Measurements from ENCODE around the gene HSD17B1. TPM values are rescaled to one million over a fixed set of nuclear protein-coding genes. Genes with fewer than 3 reads are reported as not detected.

HSD17B1 gene
- total RNA-seq, 3 donors from 2014 or later = 1.2 to 5.6 (median 1.8) TPM

- Histone ChIP-seq H3K4me3 (peak within 1 kb of the TSS; percentile 54 to 67 (median 65)), H3K27me3 (no peaks in the 10 kb centered on the region), H3K4me1 (no peaks in the 10 kb centered on the region), H3K9me3 (no peaks in the 10 kb centered on the region), H3K27ac (peak within 1 kb of the TSS; percentile 76 to 80), H3K36me3 (peaks cover 9% of the 10 kb centered on the region)
- no peak for TF ChIP-seq POLR2A (IDR thresholded peaks at IDR 0.05)
- TF ChIP-seq POLR2AphosphoS5 (IDR thresholded peaks at IDR 0.05) = peak; percentile 75 to 85 (median 77)
- TF ChIP-seq, protein P1, sequence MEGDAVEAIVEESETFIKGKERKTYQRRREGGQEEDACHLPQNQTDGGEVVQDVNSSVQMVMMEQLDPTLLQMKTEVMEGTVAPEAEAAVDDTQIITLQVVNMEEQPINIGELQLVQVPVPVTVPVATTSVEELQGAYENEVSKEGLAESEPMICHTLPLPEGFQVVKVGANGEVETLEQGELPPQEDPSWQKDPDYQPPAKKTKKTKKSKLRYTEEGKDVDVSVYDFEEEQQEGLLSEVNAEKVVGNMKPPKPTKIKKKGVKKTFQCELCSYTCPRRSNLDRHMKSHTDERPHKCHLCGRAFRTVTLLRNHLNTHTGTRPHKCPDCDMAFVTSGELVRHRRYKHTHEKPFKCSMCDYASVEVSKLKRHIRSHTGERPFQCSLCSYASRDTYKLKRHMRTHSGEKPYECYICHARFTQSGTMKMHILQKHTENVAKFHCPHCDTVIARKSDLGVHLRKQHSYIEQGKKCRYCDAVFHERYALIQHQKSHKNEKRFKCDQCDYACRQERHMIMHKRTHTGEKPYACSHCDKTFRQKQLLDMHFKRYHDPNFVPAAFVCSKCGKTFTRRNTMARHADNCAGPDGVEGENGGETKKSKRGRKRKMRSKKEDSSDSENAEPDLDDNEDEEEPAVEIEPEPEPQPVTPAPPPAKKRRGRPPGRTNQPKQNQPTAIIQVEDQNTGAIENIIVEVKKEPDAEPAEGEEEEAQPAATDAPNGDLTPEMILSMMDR (IDR thresholded peaks at IDR 0.05) = peak in 2 of 3 donors; percentile 36 to 43
- DNase-seq (ENCODE audit: low spot score in 2 of 2) = peak; percentile 93 to 97
- intact Hi-C loops (cut with DNase I; ENCODE audit: low total_unique reads) = loop anchor here (10.0 kb wide), 1 partner anchor 97 kb away; the partner anchor contains the start of gene PLEKHH3
Observed at GRCh38 chr17:42577532-42578281, 25.0 kb downstream of the HSD17B1 start, which contains the start of gene PSMC3IP. Gene PSMC3IP, minus strand, starts transcription at chr17:42577729. Its CDS starts 43 bp downstream, at chr17:42577686.

DNA sequence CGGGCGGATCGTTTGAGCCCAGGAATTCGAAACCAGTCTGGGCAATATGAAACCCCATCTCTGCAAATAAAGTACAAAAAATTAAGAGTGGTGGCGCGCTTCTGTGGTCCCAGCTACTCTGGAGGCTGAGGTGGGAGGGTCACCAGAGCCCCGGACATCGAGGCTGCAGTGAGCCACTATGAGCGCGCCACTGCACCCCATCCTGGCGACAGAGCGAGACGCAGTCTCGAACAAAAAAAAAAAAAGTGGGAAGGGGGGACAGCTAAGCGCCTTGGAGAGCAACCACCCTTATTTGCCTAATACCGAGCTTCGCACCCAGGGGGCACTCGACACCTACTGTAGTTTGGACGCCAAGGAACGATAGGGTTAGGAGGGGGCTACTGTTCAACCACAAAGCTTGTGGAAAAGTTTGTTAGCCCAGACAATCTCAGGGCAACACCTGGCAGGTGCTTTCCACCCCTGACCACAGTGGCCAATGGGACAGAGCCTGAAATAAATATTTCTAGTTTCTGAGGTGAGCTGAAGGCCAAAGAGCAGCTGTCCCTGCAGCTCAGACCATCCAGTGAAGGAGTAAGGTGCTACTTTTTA lies 25.7 kb downstream of the HSD17B1 start:
- peak in 1 of 2 donors; percentile 54 for DNase-seq (ENCODE audit: low spot score in 2 of 2)
- intact Hi-C loops (cut with DNase I; ENCODE audit: low total_unique reads) = loop anchor here (10.0 kb wide), 1 partner anchor 96 kb away; the partner anchor contains the start of gene PLEKHH3

DNA sequence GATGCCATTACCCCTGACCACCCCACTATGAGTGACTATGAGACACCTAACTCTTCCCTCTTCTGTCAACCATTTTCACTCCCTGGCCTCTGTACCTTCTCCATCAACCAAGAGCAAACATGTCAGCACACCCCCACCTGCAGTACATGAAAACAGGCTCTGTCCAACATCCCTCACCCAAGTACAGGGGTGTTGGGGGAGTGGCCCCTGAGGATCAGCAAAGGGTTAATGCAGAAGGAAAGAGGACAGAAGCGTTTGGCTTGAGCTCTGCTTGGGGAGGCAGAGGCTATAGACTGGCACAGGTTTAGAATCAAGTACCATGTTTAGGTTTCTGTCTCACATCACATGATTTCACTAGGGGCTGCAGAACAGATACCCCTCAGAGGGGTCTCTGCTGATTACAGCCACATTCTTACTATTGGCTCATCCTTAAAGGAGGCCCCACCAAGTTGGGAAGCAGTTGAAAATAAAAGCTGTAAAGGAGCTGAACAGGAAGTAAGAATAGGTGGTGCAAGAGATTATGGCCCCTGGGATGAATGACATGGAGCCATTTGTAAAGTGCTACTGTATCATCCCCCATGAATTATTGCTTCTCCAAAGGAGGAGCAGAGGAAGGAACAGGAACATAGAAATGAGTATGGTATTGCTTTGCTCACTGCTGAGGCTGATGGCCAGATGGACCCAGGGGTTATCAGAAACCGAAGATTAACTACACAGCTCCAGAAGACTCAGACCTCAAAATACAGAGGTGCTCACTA lies 27.2 kb downstream of the HSD17B1 start:
- Histone ChIP-seq H3K9me3 (no peaks in the 10 kb centered on the region), H3K4me3 (no peak overlapping the region), H3K36me3 (peaks cover 8% of the 10 kb centered on the region), H3K4me1 (no peaks in the 10 kb centered on the region), H3K27ac (peak overlapping the region in 1 of 2 donors; percentile 48), H3K27me3 (no peaks in the 10 kb centered on the region)
- TF ChIP-seq, protein P1 (IDR thresholded peaks at IDR 0.05) = no peak
- TF ChIP-seq POLR2A (IDR thresholded peaks at IDR 0.05) (no peak), POLR2AphosphoS5 (IDR thresholded peaks at IDR 0.05) (no peak)
- intact Hi-C loops (cut with DNase I; ENCODE audit: low total_unique reads) = loop anchor here (10.0 kb wide), 1 partner anchor 95 kb away; the partner anchor contains the start of gene PLEKHH3
- DNase-seq (ENCODE audit: low spot score in 2 of 2) = no peak

More for the DNA sequence above, 25.7 kb downstream of the HSD17B1 start:
- Histone ChIP-seq H3K4me3 (peak overlapping the region; percentile 54 to 67 (median 65)), H3K27me3 (no peaks in the 10 kb centered on the region), H3K27ac (peak overlapping the region; percentile 76 to 80), H3K4me1 (no peaks in the 10 kb centered on the region), H3K9me3 (no peaks in the 10 kb centered on the region), H3K36me3 (peaks cover 3% of the 10 kb centered on the region)
- no peak for TF ChIP-seq POLR2AphosphoS5 (IDR thresholded peaks at IDR 0.05)
- TF ChIP-seq, protein P1 (IDR thresholded peaks at IDR 0.05) = peak in 2 of 3 donors; percentile 63 to 76
- no peak for TF ChIP-seq POLR2A (IDR thresholded peaks at IDR 0.05)

DNA sequence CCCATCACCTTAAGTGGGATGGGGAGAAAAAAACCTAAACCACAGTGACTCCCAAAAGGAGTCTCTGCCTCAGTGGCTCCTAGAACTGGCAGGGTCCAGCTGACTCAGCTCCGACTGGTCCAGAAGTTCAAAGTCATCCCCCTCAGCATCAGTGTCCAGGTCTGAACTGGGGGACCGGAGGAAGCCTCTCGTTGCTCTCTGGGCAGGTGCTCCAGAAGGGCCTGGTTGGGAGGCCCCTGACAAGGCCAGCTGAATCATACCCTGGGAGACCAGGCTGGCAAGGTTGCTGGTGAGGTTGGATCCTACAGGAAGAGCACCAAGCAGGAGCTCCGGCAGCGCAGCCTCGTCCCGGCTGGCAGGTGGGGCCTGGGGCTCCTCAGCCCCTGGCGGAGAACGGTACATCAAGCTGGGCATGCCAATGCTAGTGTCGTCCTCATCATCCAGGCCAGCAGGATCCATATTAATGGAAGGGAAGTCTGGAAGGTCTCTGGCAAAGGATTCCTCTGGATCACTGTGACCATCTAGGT lies 29.1 kb downstream of the HSD17B1 start:
- intact Hi-C loops (cut with DNase I; ENCODE audit: low total_unique reads) = no loop called here
- Histone ChIP-seq H3K4me3 (no peak overlapping the region), H3K9me3 (no peaks in the 10 kb centered on the region), H3K4me1 (no peaks in the 10 kb centered on the region), H3K27me3 (no peaks in the 10 kb centered on the region), H3K36me3 (peaks cover 12% of the 10 kb centered on the region), H3K27ac (no peak overlapping the region)
- TF ChIP-seq, protein P1 (IDR thresholded peaks at IDR 0.05) = no peak
- no peak for TF ChIP-seq POLR2AphosphoS5 (IDR thresholded peaks at IDR 0.05)
- no peak for TF ChIP-seq POLR2A (IDR thresholded peaks at IDR 0.05)
- no peak for DNase-seq (ENCODE audit: low spot score in 2 of 2)

Data from breast epithelium (tissue), 4 donors.